GM19468 (cell line): Measurements from ENCODE around the gene GPC6.
"Not testable (repeated sequence)": the region's sequence is repeated elsewhere in the genome, so short reads cannot be mapped to it uniquely, and the experiment has no call there.

Experiments used
- ATAC-seq: cut with Tn5 transposase; IDR thresholded peaks from one replicate; pipeline ENCODE4 v1.9.1; 2021; ENCODE audit warnings: mild to moderate bottlenecking, moderate library complexity, moderate number of reproducible peaks; ENCODE audit not compliant: unreplicated experiment; ENCODE audit errors: extremely low read depth

GPC6 gene

GRCh38 chr13:93226623-93227279 lies at the start of gene GPC6:
Gene GPC6 (plus strand): TSS chr13:93226807.
- no peak for ATAC-seq

GRCh38 chr13:93180356-93180969 lies 46.1 kb upstream of the GPC6 start:
- no peak for ATAC-seq

- ATAC-seq = no peak
These were observed 44.2 kb upstream of the GPC6 start for GRCh38 chr13:93182406-93182805.

- no peak for ATAC-seq
These were observed 43.3 kb upstream of the GPC6 start for GRCh38 chr13:93183302-93183701.

GRCh38 chr13:93190006-93190405 lies 36.6 kb upstream of the GPC6 start:
- ATAC-seq = no peak

- no peak for ATAC-seq
These were observed 32.9 kb upstream of the GPC6 start for GRCh38 chr13:93193682-93194081.

GRCh38 chr13:93199856-93200255 lies 26.8 kb upstream of the GPC6 start:
- no peak for ATAC-seq

- ATAC-seq = no peak
These were observed 26.0 kb upstream of the GPC6 start for GRCh38 chr13:93200626-93201025.

GRCh38 chr13:93201992-93202558 lies 24.5 kb upstream of the GPC6 start:
- ATAC-seq = no peak

GRCh38 chr13:93206778-93207392 lies 19.7 kb upstream of the GPC6 start:
- ATAC-seq = not testable (repeated sequence)

- ATAC-seq = no peak
These were observed 10.5 kb upstream of the GPC6 start for GRCh38 chr13:93216122-93216521.

GRCh38 chr13:93217721-93218261 lies 8.8 kb upstream of the GPC6 start:
- ATAC-seq = no peak

GRCh38 chr13:93218583-93218982 lies 8.0 kb upstream of the GPC6 start:
- no peak for ATAC-seq

- ATAC-seq = no peak
These were observed 6.5 kb upstream of the GPC6 start for GRCh38 chr13:93220073-93220472.

GRCh38 chr13:93222976-93223375 lies 3.6 kb upstream of the GPC6 start:
- no peak for ATAC-seq

- ATAC-seq = no peak
These were observed 2.1 kb upstream of the GPC6 start for GRCh38 chr13:93224535-93224934.

- ATAC-seq = no peak
These were observed 997 bp upstream of the GPC6 start for GRCh38 chr13:93225610-93226009.

GRCh38 chr13:93226065-93226622 lies 463 bp upstream of the GPC6 start:
- ATAC-seq = no peak

- ATAC-seq = no peak
These were observed 772 bp downstream of the GPC6 start for GRCh38 chr13:93227280-93227877.

- no peak for ATAC-seq
These were observed 1.5 kb downstream of the GPC6 start for GRCh38 chr13:93227878-93228642.
